Adrenal gland (tissue), 12 donors: Measurements from ENCODE around the gene IL1R2. TPM values are rescaled to one million over a fixed set of nuclear protein-coding genes. Genes with fewer than 3 reads are reported as not detected.
A peak's percentile ranks its signal among the peaks of the same experiment; 100 is the strongest.

Source experiments
- DNase-seq, 7 donors: peaks; one replicate each; pipeline ENCODE4 v3.0.0-alpha.2; 2019 to 2020
- H3K27ac ChIP-seq, 5 donors: fragments of 200-600 bp; sonication (generic) in 4 of 5; 1 replicate in 3 of 5; 2 replicates in 2 of 5; pipeline versions ENCODE4 v1.5.1 to v1.8.0; 2016 to 2020; ENCODE audit warnings: mild to moderate bottlenecking in 1 of 5
- H3K27me3 ChIP-seq: fragments of 200-600 bp; 2 replicates; pipeline ENCODE4 v1.8.0; 2021
- H3K36me3 ChIP-seq, 2 donors: fragments of 200-600 bp; replicated peaks in 1 of 2; 1 replicate in 1 of 2; 2 replicates in 1 of 2; pipeline versions ENCODE4 v1.5.1 to v1.8.0; 2018 to 2022
- H3K4me1 ChIP-seq, 2 donors: fragments of 200-600 bp; replicated peaks in 1 of 2; 1 replicate in 1 of 2; 2 replicates in 1 of 2; pipeline versions ENCODE4 v1.5.1 to v1.8.0; 2018 to 2021
- H3K4me3 ChIP-seq, 4 donors: fragments of 200-600 bp; sonication (generic) in 3 of 4; one replicate each; pipeline ENCODE4 v1.5.1; 2016 to 2018
- H3K9me3 ChIP-seq, 3 donors: fragments of 200-600 bp; sonication (generic) in 1 of 3; replicated peaks in 1 of 3; 1 replicate in 2 of 3; 2 replicates in 1 of 3; pipeline versions ENCODE4 v1.5.1 to v1.8.0; 2016 to 2021
- POLR2A ChIP-seq, 2 donors: fragments of 450-650 bp; IDR thresholded peaks; one replicate each; pipeline ENCODE4 v1.6.1; 2017; ENCODE audit warnings: antibody characterized with exemption in 2 of 2, mild to moderate bottlenecking in 2 of 2, moderate library complexity in 1 of 2
- WGBS, 4 donors: extraction: QIAGEN DNeasy Blood & Tissue Kit in 2 of 4; methylation state at CpG; one replicate each; pipeline versions ENCODE4 v1.1.5 to v1.1.7; 2013 to 2017; 5-methylcytosine and 5-hydroxymethylcytosine counted together
- intact Hi-C, 2 donors: fragments of 100-400 bp; cut with DNase I; formaldehyde crosslinking; loops; one replicate each; pipeline versions ENCODE4 v1.14.1 to v1.15.0; 2022 to 2023
- polyA plus RNA-seq, 3 donors: library from polyadenylated mRNA; stranded (reverse); fragments of 200-250 nt in 2 of 3; fragments of 350-450 nt in 1 of 3; fragmentation: Illumina TruSeq in 1 of 3; extraction: RNeasy Lipid Tissue Mini Kit (QIAGEN cat#74804) in 1 of 3; gene quantifications; one replicate each; pipeline ENCODE4 v1.2.3, GENCODE V29; 2013 to 2014
- total RNA-seq, 9 donors: library from RNA; depleted of rRNA in 4 of 9; stranded (reverse); fragments of >200 nt in 4 of 9; fragments of 120-200 nt in 1 of 9; fragmentation: NEBNext Ultra II Directional in 1 of 9; extraction: Animal tissue kit (Norgen Biotek cat#: 25700) in 1 of 9; gene quantifications; one replicate each; pipeline versions ENCODE4 v1.1.0 to v1.2.4, GENCODE V29; 2013 to 2023
- TF ChIP-seq, protein P1 (sequence below), 6 experiments: fragments of 450-650 bp in 4 of 6; fragments of 200-600 bp in 2 of 6; sonication (generic) in 1 of 6; IDR thresholded peaks; 1 replicate in 5 of 6; 2 replicates in 1 of 6; pipeline versions ENCODE4 v1.5.1 to v1.8.0; 2016 to 2021; ENCODE audit warnings: antibody characterized with exemption in 6 of 6, mild to moderate bottlenecking in 2 of 6, moderate library complexity in 1 of 6
- donor health status: healthy with polysubstance abuse.
- donor health status: Bipolar disorder and iron deficiency.
- donor health status: DM: yes; HTN: yes; CAD: no.
- donor health status: DM: no; HTN: no; CAD: no.
- donor health status: DM: no; HTN: no; CAD: no.
- donor health status: DM: yes; HTN: yes; CAD: no.

IL1R2 gene
- total and polyA plus RNA-seq, 12 donors, result 4.5 to 26.0 (median 12.2) TPM

- no peak overlapping the region for H3K27ac ChIP-seq
- peak in 3 of 7 donors; percentile 48 to 62 (median 53) for DNase-seq
- 74 to 79% (median 75%) methylated on average over 9 of the region's 9 CpGs for WGBS, 4 donors
- intact Hi-C loops, result loop anchor here in 1 of 2 donors (10.0 kb wide), 1 partner anchor 102 kb away; no protein-coding TSS in a partner anchor
- TF ChIP-seq, protein P1, sequence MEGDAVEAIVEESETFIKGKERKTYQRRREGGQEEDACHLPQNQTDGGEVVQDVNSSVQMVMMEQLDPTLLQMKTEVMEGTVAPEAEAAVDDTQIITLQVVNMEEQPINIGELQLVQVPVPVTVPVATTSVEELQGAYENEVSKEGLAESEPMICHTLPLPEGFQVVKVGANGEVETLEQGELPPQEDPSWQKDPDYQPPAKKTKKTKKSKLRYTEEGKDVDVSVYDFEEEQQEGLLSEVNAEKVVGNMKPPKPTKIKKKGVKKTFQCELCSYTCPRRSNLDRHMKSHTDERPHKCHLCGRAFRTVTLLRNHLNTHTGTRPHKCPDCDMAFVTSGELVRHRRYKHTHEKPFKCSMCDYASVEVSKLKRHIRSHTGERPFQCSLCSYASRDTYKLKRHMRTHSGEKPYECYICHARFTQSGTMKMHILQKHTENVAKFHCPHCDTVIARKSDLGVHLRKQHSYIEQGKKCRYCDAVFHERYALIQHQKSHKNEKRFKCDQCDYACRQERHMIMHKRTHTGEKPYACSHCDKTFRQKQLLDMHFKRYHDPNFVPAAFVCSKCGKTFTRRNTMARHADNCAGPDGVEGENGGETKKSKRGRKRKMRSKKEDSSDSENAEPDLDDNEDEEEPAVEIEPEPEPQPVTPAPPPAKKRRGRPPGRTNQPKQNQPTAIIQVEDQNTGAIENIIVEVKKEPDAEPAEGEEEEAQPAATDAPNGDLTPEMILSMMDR (IDR thresholded peaks at IDR 0.05), result no peak
- no peak for TF ChIP-seq POLR2A (IDR thresholded peaks at IDR 0.05)
- no peaks in the 10 kb centered on the region for H3K9me3 ChIP-seq
- H3K4me3 ChIP-seq, result no peak overlapping the region
- H3K36me3 ChIP-seq, result no peaks in the 10 kb centered on the region
- peaks cover 0 to 9% of the 10 kb centered on the region in 2 donors for H3K4me1 ChIP-seq
- no peaks in the 10 kb centered on the region for H3K27me3 ChIP-seq
Observed at GRCh38 chr2:101986804-101987740, 4.7 kb upstream of the IL1R2 start.

GRCh38 chr2:101987832-101988231 lies 3.9 kb upstream of the IL1R2 start:
- Histone ChIP-seq H3K4me3 (no peak overlapping the region), H3K4me1 (peaks cover 0 to 9% of the 10 kb centered on the region in 2 donors), H3K27ac (no peak overlapping the region), H3K36me3 (no peaks in the 10 kb centered on the region), H3K9me3 (no peaks in the 10 kb centered on the region), H3K27me3 (no peaks in the 10 kb centered on the region)
- 85 to 100% (median 90%) methylated on average over 3 to 5 of the region's 5 CpGs for WGBS, 4 donors
- DNase-seq, result peak in 1 of 7 donors; percentile 17
- intact Hi-C loops, result loop anchor here in 1 of 2 donors (10.0 kb wide), 1 partner anchor 103 kb away; no protein-coding TSS in a partner anchor
- TF ChIP-seq POLR2A (IDR thresholded peaks at IDR 0.05), result no peak
- TF ChIP-seq, protein P1 (IDR thresholded peaks at IDR 0.05), result no peak

DNA sequence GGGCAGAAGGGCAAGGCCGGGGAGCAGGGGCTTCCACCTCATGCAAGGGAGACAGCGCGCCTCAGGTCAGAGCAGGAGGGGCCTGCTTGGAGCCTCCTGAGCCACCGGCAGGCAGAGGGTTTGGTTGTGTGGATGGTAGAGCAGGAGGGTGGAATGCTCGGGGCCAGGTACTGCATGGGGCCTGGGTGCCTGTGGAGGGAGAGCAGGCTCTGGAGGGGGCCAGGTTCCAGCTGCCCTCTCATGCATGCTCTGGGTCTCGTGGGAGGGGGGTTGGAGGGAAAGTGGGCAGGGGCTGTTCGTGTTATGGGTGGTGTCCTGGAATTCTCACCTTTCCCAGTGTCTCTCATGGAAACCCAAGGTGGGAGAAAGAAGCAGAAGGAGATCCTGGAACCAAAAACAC lies 3.2 kb upstream of the IL1R2 start:
- Histone ChIP-seq H3K27me3 (no peaks in the 10 kb centered on the region), H3K27ac (no peak overlapping the region), H3K36me3 (no peaks in the 10 kb centered on the region), H3K4me1 (peaks cover 0 to 9% of the 10 kb centered on the region in 2 donors), H3K4me3 (no peak overlapping the region), H3K9me3 (no peaks in the 10 kb centered on the region)
- peak in 1 of 7 donors; percentile 12 for DNase-seq
- TF ChIP-seq POLR2A (IDR thresholded peaks at IDR 0.05), result no peak
- TF ChIP-seq, protein P1 (IDR thresholded peaks at IDR 0.05), result no peak
- intact Hi-C loops, result loop anchor here in 1 of 2 donors (10.0 kb wide), 1 partner anchor 104 kb away; no protein-coding TSS in a partner anchor
- WGBS, 4 donors, result 87 to 94% (median 91%) methylated on average over 6 to 7 of the region's 7 CpGs

DNA sequence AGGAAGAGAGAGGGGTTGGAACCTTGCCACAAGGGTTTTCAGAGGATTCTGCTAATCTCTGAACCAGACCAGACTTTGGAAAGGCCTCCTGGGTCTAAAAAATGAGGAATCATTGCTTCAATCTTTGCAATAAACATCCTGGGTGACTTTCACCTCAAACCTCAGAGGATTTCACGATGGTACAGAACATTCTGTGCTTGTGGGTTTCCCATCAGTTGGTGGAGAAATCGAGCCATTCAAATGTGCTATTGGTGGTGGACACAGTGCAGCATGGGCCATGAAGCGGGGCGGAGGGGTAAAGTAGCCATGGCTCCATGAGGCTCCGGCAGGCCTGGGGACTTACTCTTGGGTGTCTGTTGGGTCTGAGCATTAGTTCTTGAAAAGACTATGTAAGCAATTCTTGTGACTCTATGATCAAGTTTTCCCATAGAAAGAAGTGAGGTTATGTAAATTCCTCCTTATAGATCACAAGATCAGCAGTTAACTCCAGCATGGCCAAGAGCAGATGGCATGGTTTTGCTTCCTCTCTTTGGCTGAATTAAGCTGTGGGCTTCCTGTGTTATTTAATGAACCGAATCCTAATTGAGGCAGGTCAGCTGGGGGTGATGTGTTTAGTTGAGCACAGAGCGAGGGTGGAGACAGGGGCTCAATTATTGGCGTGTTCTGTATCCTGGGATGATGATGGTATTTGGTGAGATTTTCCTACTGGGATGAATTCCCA lies 1.9 kb upstream of the IL1R2 start:
- intact Hi-C loops, result loop anchor here in 1 of 2 donors (10.0 kb wide), 1 partner anchor 105 kb away; no protein-coding TSS in a partner anchor
- H3K9me3 ChIP-seq, result no peaks in the 10 kb centered on the region
- H3K4me1 ChIP-seq, result peaks cover 0 to 9% of the 10 kb centered on the region in 2 donors
- peak overlapping the region in 1 of 5 donors; percentile 51 for H3K27ac ChIP-seq
- TF ChIP-seq, protein P1 (IDR thresholded peaks at IDR 0.05), result no peak
- TF ChIP-seq POLR2A (IDR thresholded peaks at IDR 0.05), result no peak
- WGBS, 4 donors, result 72 to 77% (median 75%) methylated on average over 8 of the region's 8 CpGs
- H3K36me3 ChIP-seq, result no peaks in the 10 kb centered on the region
- no peaks in the 10 kb centered on the region for H3K27me3 ChIP-seq
- peak in 3 of 7 donors; percentile 21 to 31 (median 25) for DNase-seq
- H3K4me3 ChIP-seq, result no peak overlapping the region
